Suprapubic skin (tissue), 4 donors: ENCODE results near the gene LTBP2. TPM values are rescaled to one million over a fixed set of nuclear protein-coding genes. Genes with fewer than 3 reads are reported as not detected.

Experiments used
- DNase-seq, 2 donors: peaks; one replicate each; pipeline ENCODE4 v3.0.0-alpha.2; 2019; ENCODE audit warnings: low spot score in 2 of 2
- H3K27ac ChIP-seq: fragments of 200-600 bp; sonication (generic); one replicate; pipeline ENCODE4 v1.5.1; 2019
- H3K27me3 ChIP-seq: fragments of 200-600 bp; sonication (generic); one replicate; pipeline ENCODE4 v1.5.1; 2019
- H3K36me3 ChIP-seq: fragments of 200-600 bp; sonication (generic); one replicate; pipeline ENCODE4 v1.5.1; 2019
- H3K4me1 ChIP-seq: fragments of 200-600 bp; sonication (generic); one replicate; pipeline ENCODE4 v1.5.1; 2019
- H3K4me3 ChIP-seq: fragments of 200-600 bp; sonication (generic); one replicate; pipeline ENCODE4 v1.5.1; 2019; ENCODE audit warnings: mild to moderate bottlenecking
- H3K9me3 ChIP-seq: fragments of 200-600 bp; sonication (generic); one replicate; pipeline ENCODE4 v1.5.1; 2019
- EP300 ChIP-seq: sonication (generic); formaldehyde crosslinking; IDR thresholded peaks from one replicate; pipeline ENCODE4 v1.6.1; 2017; ENCODE audit warnings: antibody characterized with exemption
- POLR2A ChIP-seq, 2 donors: fragments of 450-650 bp; IDR thresholded peaks; one replicate each; pipeline ENCODE4 v1.6.1; 2017; ENCODE audit warnings: antibody characterized with exemption in 2 of 2, mild to moderate bottlenecking in 2 of 2, moderate library complexity in 2 of 2
- POLR2AphosphoS5 ChIP-seq, 3 donors: sonication (generic); formaldehyde crosslinking; IDR thresholded peaks; one replicate each; pipeline ENCODE4 v1.6.1; 2017; ENCODE audit warnings: antibody characterized with exemption in 3 of 3
- WGBS: methylation state at CpG from one replicate; pipeline ENCODE4 v1.1.5; 2018; 5-methylcytosine and 5-hydroxymethylcytosine counted together
- total RNA-seq, 4 donors: library from RNA; depleted of rRNA; stranded (reverse); fragments of >200 nt; gene quantifications; one replicate each; pipeline ENCODE4 v1.1.0, GENCODE V29; 2016
- TF ChIP-seq, protein P1 (sequence below), 2 donors: fragments of 200-600 bp in 1 of 2; fragments of 450-650 bp in 1 of 2; sonication (generic) in 1 of 2; IDR thresholded peaks; one replicate each; pipeline ENCODE4 v1.5.1; 2016 to 2019; ENCODE audit warnings: antibody characterized with exemption in 2 of 2, mild to moderate bottlenecking in 1 of 2, moderate library complexity in 1 of 2

The LTBP2 gene
- total RNA-seq, 4 donors from 2014 or later, result 19.6 to 36.0 (median 26.2) TPM

DNA sequence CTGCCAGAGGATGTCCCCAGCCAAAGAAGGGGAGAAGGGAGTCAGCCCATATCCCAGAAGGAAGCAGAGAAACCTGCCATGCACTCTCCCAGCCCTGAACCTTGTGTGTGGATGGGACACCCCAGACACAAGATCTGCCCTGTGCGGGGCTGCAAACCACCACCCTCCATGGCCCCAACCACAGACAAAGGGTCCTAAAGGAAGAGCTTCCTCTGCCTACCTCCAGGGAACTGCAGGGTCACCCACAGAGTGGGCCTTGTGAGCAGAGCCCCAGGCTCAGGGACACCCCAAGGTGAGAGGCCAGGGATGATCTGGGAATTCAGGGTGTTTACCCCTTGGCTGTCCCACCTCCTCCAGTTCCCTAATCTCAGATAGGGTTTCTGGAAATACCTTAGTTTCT is 62.0 kb downstream of the LTBP2 start:
- no peak for TF ChIP-seq EP300
- TF ChIP-seq, protein P1, sequence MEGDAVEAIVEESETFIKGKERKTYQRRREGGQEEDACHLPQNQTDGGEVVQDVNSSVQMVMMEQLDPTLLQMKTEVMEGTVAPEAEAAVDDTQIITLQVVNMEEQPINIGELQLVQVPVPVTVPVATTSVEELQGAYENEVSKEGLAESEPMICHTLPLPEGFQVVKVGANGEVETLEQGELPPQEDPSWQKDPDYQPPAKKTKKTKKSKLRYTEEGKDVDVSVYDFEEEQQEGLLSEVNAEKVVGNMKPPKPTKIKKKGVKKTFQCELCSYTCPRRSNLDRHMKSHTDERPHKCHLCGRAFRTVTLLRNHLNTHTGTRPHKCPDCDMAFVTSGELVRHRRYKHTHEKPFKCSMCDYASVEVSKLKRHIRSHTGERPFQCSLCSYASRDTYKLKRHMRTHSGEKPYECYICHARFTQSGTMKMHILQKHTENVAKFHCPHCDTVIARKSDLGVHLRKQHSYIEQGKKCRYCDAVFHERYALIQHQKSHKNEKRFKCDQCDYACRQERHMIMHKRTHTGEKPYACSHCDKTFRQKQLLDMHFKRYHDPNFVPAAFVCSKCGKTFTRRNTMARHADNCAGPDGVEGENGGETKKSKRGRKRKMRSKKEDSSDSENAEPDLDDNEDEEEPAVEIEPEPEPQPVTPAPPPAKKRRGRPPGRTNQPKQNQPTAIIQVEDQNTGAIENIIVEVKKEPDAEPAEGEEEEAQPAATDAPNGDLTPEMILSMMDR (IDR thresholded peaks at IDR 0.05), result no peak
- TF ChIP-seq POLR2A (IDR thresholded peaks at IDR 0.05), result no peak
- no peak for TF ChIP-seq POLR2AphosphoS5 (IDR thresholded peaks at IDR 0.05)
- no peak overlapping the region for H3K27ac ChIP-seq
- H3K9me3 ChIP-seq, result no peaks in the 10 kb centered on the region
- no peak overlapping the region for H3K4me3 ChIP-seq
- no peaks in the 10 kb centered on the region for H3K27me3 ChIP-seq
- H3K36me3 ChIP-seq, result peaks cover 3% of the 10 kb centered on the region
- WGBS, result 50% methylated on average over 1 of the region's 1 CpG
- H3K4me1 ChIP-seq, result peaks cover 47% of the 10 kb centered on the region
- DNase-seq, result no peak

DNA sequence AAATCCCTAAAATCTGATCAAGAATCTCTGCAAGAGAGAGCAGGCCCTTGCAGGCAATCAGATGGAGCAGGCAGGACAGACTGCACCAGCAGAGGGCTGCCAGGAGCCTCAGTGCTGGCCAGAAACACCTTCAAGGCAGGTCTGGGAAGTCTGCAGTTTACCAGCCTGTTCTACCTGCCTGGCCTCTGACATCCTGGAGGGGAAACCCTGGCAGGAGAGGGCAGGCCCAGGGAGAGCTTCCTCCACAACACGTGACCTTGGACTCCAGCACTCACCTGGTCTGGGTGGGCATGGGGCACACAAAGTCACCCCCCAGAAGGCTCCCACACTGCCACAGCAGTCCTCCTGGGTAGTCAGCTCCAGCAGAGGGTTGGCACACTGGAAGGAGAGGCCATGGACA is 62.4 kb downstream of the LTBP2 start:
- 40% methylated on average over 1 of the region's 1 CpG for WGBS
- H3K4me1 ChIP-seq, result peaks cover 47% of the 10 kb centered on the region

DNA sequence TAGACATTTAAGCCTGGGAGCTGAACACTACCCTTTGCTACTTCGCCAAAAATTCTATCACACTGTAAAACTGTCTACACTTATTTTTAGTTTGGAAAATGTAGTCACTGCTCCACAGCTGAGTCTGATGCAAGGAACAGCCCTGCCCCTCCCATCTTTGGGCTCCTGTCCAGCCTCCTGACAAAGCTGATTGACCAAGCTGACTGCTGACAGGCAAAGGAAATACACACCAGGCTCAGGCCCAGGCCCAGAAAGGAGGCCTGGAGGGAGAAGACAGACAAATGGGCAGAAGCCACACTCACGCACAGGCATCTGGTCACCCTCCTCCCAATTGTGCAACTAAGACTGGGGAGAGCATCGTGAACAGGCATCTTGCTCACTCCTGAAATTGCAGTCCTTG is 63.2 kb downstream of the LTBP2 start:
- Histone ChIP-seq H3K4me3 (no peak overlapping the region), H3K4me1 (peaks cover 47% of the 10 kb centered on the region), H3K27me3 (no peaks in the 10 kb centered on the region), H3K9me3 (no peaks in the 10 kb centered on the region), H3K36me3 (peaks cover 3% of the 10 kb centered on the region), H3K27ac (no peak overlapping the region)
- TF ChIP-seq POLR2A (IDR thresholded peaks at IDR 0.05) (no peak), POLR2AphosphoS5 (IDR thresholded peaks at IDR 0.05) (peak in 1 of 3 donors; percentile 12), EP300 (no peak)
- TF ChIP-seq, protein P1 (IDR thresholded peaks at IDR 0.05), result no peak
- 59% methylated on average over 3 of the region's 3 CpGs for WGBS
- DNase-seq, result peak in 1 of 2 donors; percentile 92

More for the DNA sequence above, 62.4 kb downstream of the LTBP2 start:
- peaks cover 3% of the 10 kb centered on the region for H3K36me3 ChIP-seq
- no peak for DNase-seq
- H3K4me3 ChIP-seq, result no peak overlapping the region
- no peak overlapping the region for H3K27ac ChIP-seq
- no peaks in the 10 kb centered on the region for H3K27me3 ChIP-seq
- no peaks in the 10 kb centered on the region for H3K9me3 ChIP-seq
- TF ChIP-seq, protein P1 (IDR thresholded peaks at IDR 0.05), result peak in 1 of 2 donors; percentile 25
- no peak for TF ChIP-seq POLR2A (IDR thresholded peaks at IDR 0.05)

DNA sequence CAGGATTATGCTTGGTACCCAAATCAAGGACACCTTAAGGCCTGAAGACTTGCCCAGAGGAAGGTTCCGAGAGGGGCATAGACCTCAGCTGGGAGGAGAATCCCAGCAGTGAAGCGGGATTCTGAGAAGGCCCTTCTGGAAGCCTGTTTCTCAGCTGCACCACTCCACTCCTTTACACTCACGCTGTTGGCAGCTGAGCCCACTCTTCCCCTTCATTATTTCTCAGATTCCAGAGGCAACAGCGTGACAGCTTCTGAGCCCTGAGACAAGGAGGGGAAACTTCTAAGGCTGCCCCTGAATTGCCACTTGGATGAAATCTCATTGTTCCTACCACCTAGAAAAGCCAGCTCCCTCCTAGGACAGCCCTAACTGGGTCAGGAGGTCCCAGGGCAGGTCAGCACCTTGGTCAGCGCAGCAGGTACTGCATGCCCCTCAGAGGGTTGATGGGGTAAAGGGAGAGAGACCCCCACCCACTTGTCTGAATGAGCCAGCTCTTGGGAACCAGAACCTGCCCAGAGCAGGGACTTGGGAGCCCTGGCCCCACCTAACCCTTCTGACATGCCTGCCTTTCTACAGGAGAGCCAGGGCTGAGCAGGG is 64.6 kb downstream of the LTBP2 start:
- H3K9me3 ChIP-seq, result no peaks in the 10 kb centered on the region
- no peak for DNase-seq
- H3K36me3 ChIP-seq, result peaks cover 3% of the 10 kb centered on the region
- TF ChIP-seq EP300 (no peak), POLR2AphosphoS5 (IDR thresholded peaks at IDR 0.05) (no peak), POLR2A (IDR thresholded peaks at IDR 0.05) (no peak)
- TF ChIP-seq, protein P1 (IDR thresholded peaks at IDR 0.05), result no peak
- 89% methylated on average over 5 of the region's 5 CpGs for WGBS
- H3K27ac ChIP-seq, result no peak overlapping the region
- no peak overlapping the region for H3K4me3 ChIP-seq
- no peaks in the 10 kb centered on the region for H3K27me3 ChIP-seq
- H3K4me1 ChIP-seq, result peaks cover 35% of the 10 kb centered on the region

DNA sequence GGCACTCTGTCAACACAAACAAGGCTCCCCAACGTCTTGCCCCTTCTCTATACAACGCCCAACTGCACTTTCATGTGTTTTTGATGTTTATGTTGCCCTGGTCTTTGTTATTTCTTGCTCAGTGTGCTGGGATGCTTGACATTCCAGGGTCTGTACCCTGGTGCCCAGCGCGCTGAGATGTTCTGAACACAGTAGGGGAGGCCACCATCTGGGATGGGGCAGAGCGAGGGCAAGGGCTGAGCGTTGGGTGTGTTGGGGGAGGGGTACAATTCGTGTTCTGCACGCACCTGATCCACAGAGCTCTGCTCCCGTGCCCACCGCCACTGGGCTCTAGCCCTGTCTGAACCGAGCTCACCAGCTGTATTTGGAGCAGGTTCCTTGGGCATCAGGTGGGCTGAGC is 65.6 kb downstream of the LTBP2 start:
- no peak overlapping the region for H3K27ac ChIP-seq
- DNase-seq, result no peak
- H3K27me3 ChIP-seq, result no peaks in the 10 kb centered on the region
- H3K4me3 ChIP-seq, result no peak overlapping the region
- peaks cover 3% of the 10 kb centered on the region for H3K36me3 ChIP-seq
- peaks cover 25% of the 10 kb centered on the region for H3K4me1 ChIP-seq
- no peak for TF ChIP-seq EP300
- no peak for TF ChIP-seq POLR2A (IDR thresholded peaks at IDR 0.05)
- TF ChIP-seq POLR2AphosphoS5 (IDR thresholded peaks at IDR 0.05), result no peak
- TF ChIP-seq, protein P1 (IDR thresholded peaks at IDR 0.05), result no peak
- no peaks in the 10 kb centered on the region for H3K9me3 ChIP-seq
- WGBS, result 66% methylated on average over 8 of the region's 11 CpGs
